Stimulated activated CD4-positive, alpha-beta T cell treated with anti-CD3 and anti-CD28 coated beads, Interleukin-12 subunit alpha, Interleukin-12 subunit beta, amount 100 ng/mL, for 4 hours (primary cell): ENCODE measurements around the gene PARVB.
"Not testable (repeated sequence)": the region's sequence is repeated elsewhere in the genome, so short reads cannot be mapped to it uniquely, and the experiment has no call there.

Source experiments
- DNase-seq: peaks from one replicate; pipeline ENCODE4 v3.0.0-alpha.2; 2020

PARVB gene

GRCh38 chr22:44030051-44030701 lies 6.1 kb downstream of the PARVB start:
- DNase-seq: no peak

GRCh38 chr22:44030702-44031082 lies 6.6 kb downstream of the PARVB start:
- no peak for DNase-seq

- DNase-seq: no peak
These were observed 7.3 kb downstream of the PARVB start for GRCh38 chr22:44031158-44031952.

GRCh38 chr22:44032126-44032730 lies 8.1 kb downstream of the PARVB start:
- DNase-seq: no peak

- DNase-seq: no peak
These were observed 9.2 kb downstream of the PARVB start for GRCh38 chr22:44033287-44033686.

GRCh38 chr22:44033694-44034093 lies 9.6 kb downstream of the PARVB start:
- DNase-seq: no peak

- no peak for DNase-seq
These were observed 13.6 kb downstream of the PARVB start for GRCh38 chr22:44037519-44038375.

GRCh38 chr22:44039566-44040171 lies 15.6 kb downstream of the PARVB start:
- DNase-seq: no peak

- no peak for DNase-seq
These were observed 18.4 kb downstream of the PARVB start for GRCh38 chr22:44042249-44043218.

GRCh38 chr22:44045145-44045544 lies 21.0 kb downstream of the PARVB start:
- DNase-seq: no peak

GRCh38 chr22:44046485-44047141 lies 22.5 kb downstream of the PARVB start:
- no peak for DNase-seq

GRCh38 chr22:44047891-44048301 lies 23.8 kb downstream of the PARVB start:
- no peak for DNase-seq

- DNase-seq: no peak
These were observed 25.6 kb downstream of the PARVB start for GRCh38 chr22:44049486-44050231.

GRCh38 chr22:44050766-44051355 lies 26.8 kb downstream of the PARVB start:
- DNase-seq: no peak

GRCh38 chr22:44051358-44051757 lies 27.3 kb downstream of the PARVB start:
- no peak for DNase-seq

- no peak for DNase-seq
These were observed 27.9 kb downstream of the PARVB start for GRCh38 chr22:44051961-44052360.

- no peak for DNase-seq
These were observed 31.7 kb downstream of the PARVB start for GRCh38 chr22:44055805-44056204.

GRCh38 chr22:44056649-44057048 lies 32.5 kb downstream of the PARVB start:
- not testable (repeated sequence) for DNase-seq

GRCh38 chr22:44057401-44057987 lies 33.4 kb downstream of the PARVB start:
- no peak for DNase-seq
